MCF 10A (cell line): Measurements from ENCODE around the gene GPBP1. TPM values are rescaled to one million over a fixed set of nuclear protein-coding genes. Genes with fewer than 3 reads are reported as not detected.

ENCODE experiments used
- BruUV-seq: library from RNA; stranded (reverse); fragments of 400-500 nt; replicated peaks from 2 replicates; lab custom pipeline; 2021; lab: Mats Ljungman, UMichigan
- CTCF ChIA-PET: fragments of 300-600 bp; sonication (Branson Sonifier 250); formaldehyde crosslinking; extraction: SDS; loops from one replicate; lab custom pipeline; 2021; ENCODE audit warnings: antibody characterized with exemption, inconsistent platforms; lab: Yijun Ruan, JAX
- POLR2A ChIA-PET: fragments of 300-600, 350-650 bp; sonication (Branson Sonifier 250); formaldehyde crosslinking; extraction: SDS; loops from one replicate; lab custom pipeline; 2020; ENCODE audit warnings: antibody characterized with exemption, inconsistent platforms; lab: Yijun Ruan, JAX
- DNase-seq: peaks from one replicate; pipeline ENCODE4 v3.0.0-alpha.2; 2018; ENCODE audit not compliant: unreplicated experiment
- H3K27ac Mint-ChIP-seq: one replicate; pipeline ENCODE4 v1.8.0; 2022; ENCODE audit warnings: mild to moderate bottlenecking, low read depth, mixed read lengths; ENCODE audit not compliant: unreplicated experiment
- H3K27me3 Mint-ChIP-seq: one replicate; pipeline ENCODE4 v1.8.0; 2022; ENCODE audit warnings: mixed read lengths; ENCODE audit not compliant: insufficient read depth, unreplicated experiment
- H3K36me3 Mint-ChIP-seq: one replicate; pipeline ENCODE4 v1.8.0; 2022; ENCODE audit warnings: mild to moderate bottlenecking, moderate library complexity, mixed read lengths; ENCODE audit not compliant: insufficient read depth, unreplicated experiment
- H3K4me1 Mint-ChIP-seq: one replicate; pipeline ENCODE4 v1.8.0; 2022; ENCODE audit warnings: mixed read lengths; ENCODE audit not compliant: insufficient read depth, unreplicated experiment
- H3K4me3 Mint-ChIP-seq: one replicate; pipeline ENCODE4 v1.8.0; 2022; ENCODE audit warnings: mild to moderate bottlenecking, moderate library complexity, mixed read lengths; ENCODE audit not compliant: unreplicated experiment
- H3K9me3 Mint-ChIP-seq: one replicate; pipeline ENCODE4 v1.8.0; 2022; ENCODE audit warnings: mixed read lengths; ENCODE audit not compliant: unreplicated experiment
- intact Hi-C: fragments of 100-400 bp; cut with micrococcal nuclease; formaldehyde crosslinking; loops from 2 replicates; pipeline ENCODE4 v1.14.1; 2022
- total RNA-seq: library from RNA; stranded (reverse); gene quantifications from 2 replicates; pipeline ENCODE4 v1.2.3, GENCODE V29; 2022
- TF ChIP-seq, protein P1 (sequence below): fragments of 200-600 bp; IDR thresholded peaks from one replicate; pipeline ENCODE4 v1.8.0; 2022; ENCODE audit warnings: antibody characterized with exemption, mild to moderate bottlenecking; ENCODE audit not compliant: unreplicated experiment

GPBP1 gene
- total RNA-seq, 1 experiment from 2014 or later: 63.6 TPM

DNA sequence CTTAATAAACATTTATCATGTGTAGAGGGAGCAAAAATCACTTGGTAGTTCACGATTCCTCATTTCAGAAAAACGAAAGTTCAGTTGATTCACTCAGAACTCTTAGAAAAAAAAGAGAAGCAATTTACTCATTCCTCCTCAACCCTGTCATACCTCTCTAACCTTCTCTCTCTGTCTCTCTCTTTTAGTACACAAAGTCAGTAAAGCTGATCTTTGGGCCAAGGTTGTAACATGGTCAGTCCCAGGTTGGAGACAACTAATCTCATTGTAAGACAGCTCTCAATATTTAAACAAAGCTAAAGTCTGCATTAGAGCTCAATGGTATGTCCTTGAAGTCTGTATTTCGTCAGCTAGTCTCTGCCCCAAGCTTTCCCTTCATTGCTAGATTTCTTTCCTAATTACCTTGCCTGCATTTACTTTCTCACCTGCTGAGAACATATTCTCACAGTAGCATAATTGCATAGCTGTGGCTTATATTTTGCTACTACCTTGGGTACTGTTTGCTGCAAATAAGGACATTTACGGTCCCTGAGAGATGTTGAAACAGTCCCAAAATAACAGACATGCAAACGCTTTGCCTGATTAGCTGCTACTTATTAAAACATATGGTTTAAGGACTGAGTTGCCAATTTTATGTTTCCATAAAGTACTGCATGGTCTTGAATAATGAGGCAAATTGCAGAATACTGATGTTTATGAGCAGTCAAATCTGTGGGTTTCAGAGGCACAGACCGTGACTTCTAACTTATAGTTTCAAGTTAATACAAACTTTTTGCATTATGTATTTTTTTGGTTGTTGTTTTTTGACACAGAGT, 138.3 kb downstream of the GPBP1 start:
- no peak for DNase-seq
- H3K4me3 Mint-ChIP-seq: no peak overlapping the region
- ChIA-PET POLR2A (interaction anchor here (0.7 kb wide), 1 partner anchor 445 kb away, joined by 3 read pairs; no protein-coding TSS in a partner anchor), CTCF (interaction anchor here (0.7 to 1.6 kb wide), 2 partner anchors 14 to 176 kb away, joined by 3 to 5 read pairs; no protein-coding TSS in a partner anchor)
- no peaks in the 10 kb centered on the region for H3K27me3 Mint-ChIP-seq
- intact Hi-C loops: no loop called here
- no peak overlapping the region for H3K27ac Mint-ChIP-seq
- H3K9me3 Mint-ChIP-seq: peaks cover 8% of the 10 kb centered on the region
- H3K4me1 Mint-ChIP-seq: peaks cover 6% of the 10 kb centered on the region
- H3K36me3 Mint-ChIP-seq: no peaks in the 10 kb centered on the region
- no TSS peak for BruUV-seq
- TF ChIP-seq, protein P1, sequence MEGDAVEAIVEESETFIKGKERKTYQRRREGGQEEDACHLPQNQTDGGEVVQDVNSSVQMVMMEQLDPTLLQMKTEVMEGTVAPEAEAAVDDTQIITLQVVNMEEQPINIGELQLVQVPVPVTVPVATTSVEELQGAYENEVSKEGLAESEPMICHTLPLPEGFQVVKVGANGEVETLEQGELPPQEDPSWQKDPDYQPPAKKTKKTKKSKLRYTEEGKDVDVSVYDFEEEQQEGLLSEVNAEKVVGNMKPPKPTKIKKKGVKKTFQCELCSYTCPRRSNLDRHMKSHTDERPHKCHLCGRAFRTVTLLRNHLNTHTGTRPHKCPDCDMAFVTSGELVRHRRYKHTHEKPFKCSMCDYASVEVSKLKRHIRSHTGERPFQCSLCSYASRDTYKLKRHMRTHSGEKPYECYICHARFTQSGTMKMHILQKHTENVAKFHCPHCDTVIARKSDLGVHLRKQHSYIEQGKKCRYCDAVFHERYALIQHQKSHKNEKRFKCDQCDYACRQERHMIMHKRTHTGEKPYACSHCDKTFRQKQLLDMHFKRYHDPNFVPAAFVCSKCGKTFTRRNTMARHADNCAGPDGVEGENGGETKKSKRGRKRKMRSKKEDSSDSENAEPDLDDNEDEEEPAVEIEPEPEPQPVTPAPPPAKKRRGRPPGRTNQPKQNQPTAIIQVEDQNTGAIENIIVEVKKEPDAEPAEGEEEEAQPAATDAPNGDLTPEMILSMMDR: no peak

DNA sequence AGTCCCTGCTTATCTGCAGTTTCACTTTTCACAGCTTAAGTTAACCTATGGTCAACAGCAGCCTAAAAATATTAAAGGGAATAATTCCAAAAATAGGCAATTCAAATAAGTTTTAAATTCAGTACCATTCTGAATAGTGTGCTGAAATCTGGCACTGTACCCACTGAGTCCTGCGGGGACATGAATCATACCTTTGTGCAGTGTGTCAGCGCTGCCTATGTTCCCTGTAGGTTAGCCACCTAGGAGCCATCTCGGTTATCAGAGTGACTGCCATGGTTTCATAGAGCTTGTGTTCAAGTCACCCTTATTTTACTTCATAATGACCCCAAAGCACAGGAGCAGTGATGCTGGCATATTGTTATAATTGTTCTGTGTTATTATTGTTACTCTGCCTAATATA, 139.9 kb downstream of the GPBP1 start:
- peaks cover 4% of the 10 kb centered on the region for H3K27me3 Mint-ChIP-seq
- H3K4me3 Mint-ChIP-seq: no peak overlapping the region
- intact Hi-C loops: no loop called here
- peaks cover 6% of the 10 kb centered on the region for H3K4me1 Mint-ChIP-seq
- CTCF ChIA-PET: interaction anchor here (0.6 kb wide), 1 partner anchor 16 kb away, joined by 4 read pairs; no protein-coding TSS in a partner anchor
- TF ChIP-seq, protein P1: no peak
- H3K27ac Mint-ChIP-seq: no peak overlapping the region
- BruUV-seq: no TSS peak
- peak; percentile 48 for DNase-seq
- peaks cover 3% of the 10 kb centered on the region for H3K9me3 Mint-ChIP-seq
- POLR2A ChIA-PET: no interaction called here
- H3K36me3 Mint-ChIP-seq: no peaks in the 10 kb centered on the region

Other genes with a start within 250 kb of the GPBP1 start
- gene MIER3, start 221.9 kb upstream of the GPBP1 start, total RNA-seq: 17.8 and 25.0 TPM in 2 replicates